Measurements from ENCODE around the gene SASH1.

Gene SASH1

GRCh38 chr6:148398678-148399077, 56.0 kb downstream of the SASH1 start:
- Histone ChIP-seq H3K4me3 (ENCODE audit: insufficient read depth, low read length, poor library complexity, severe bottlenecking) (no peak overlapping the region), H3K9ac (ENCODE audit: low read length) (no peak overlapping the region), H3K4me2 (ENCODE audit: low read depth, low read length, poor library complexity, severe bottlenecking) (no peak overlapping the region), H3K36me3 (ENCODE audit: low read length) (no peaks in the 10 kb centered on the region), H3K9me3 (ENCODE audit: insufficient read depth, low read length) (no peaks in the 10 kb centered on the region), H3K9me2 (replicated peaks; ENCODE audit: insufficient read depth, low read length) (no peaks in the 10 kb centered on the region), H3K27me3 (ENCODE audit: low read length) (no peaks in the 10 kb centered on the region), H4K20me1 (ENCODE audit: low read depth, low read length) (no peaks in the 10 kb centered on the region), H3K27ac (ENCODE audit: low read depth, low read length) (no peak overlapping the region), H3F3A (ENCODE audit: insufficient read depth) (no peaks in the 10 kb centered on the region), H2AFZ (ENCODE audit: low read depth, low read length, severe bottlenecking) (no peak overlapping the region), H3K79me2 (ENCODE audit: insufficient read depth, low read length) (no peaks in the 10 kb centered on the region)
- no peak for TF ChIP-seq EZH2phosphoT487 (conservative IDR thresholded peaks at IDR 0.05; ENCODE audit: low read length)
- no peak for TF ChIP-seq CTCF (IDR thresholded peaks at IDR 0.05; ENCODE audit: insufficient read depth, low read length, poor library complexity, severe bottlenecking)

GRCh38 chr6:148401571-148401970, 58.9 kb downstream of the SASH1 start:
- H3K9me2 ChIP-seq (replicated peaks; ENCODE audit: insufficient read depth, low read length), result no peaks in the 10 kb centered on the region
- no peaks in the 10 kb centered on the region for H3K79me2 ChIP-seq (ENCODE audit: insufficient read depth, low read length)
- H3K4me2 ChIP-seq (ENCODE audit: low read depth, low read length, poor library complexity, severe bottlenecking), result no peak overlapping the region

GRCh38 chr6:148404456-148405054, 61.9 kb downstream of the SASH1 start:
- Histone ChIP-seq H3K9ac (ENCODE audit: low read length) (no peak overlapping the region), H3K27me3 (ENCODE audit: low read length) (0 out of 2 replicates have a peak, but pooled peaks cover 3% of the 10 kb centered on the region), H2AFZ (ENCODE audit: low read depth, low read length, severe bottlenecking) (no peak overlapping the region), H3K27ac (ENCODE audit: low read depth, low read length) (no peak overlapping the region), H3K36me3 (ENCODE audit: low read length) (no peaks in the 10 kb centered on the region), H3K4me2 (ENCODE audit: low read depth, low read length, poor library complexity, severe bottlenecking) (no peak overlapping the region), H3K9me2 (replicated peaks; ENCODE audit: insufficient read depth, low read length) (no peaks in the 10 kb centered on the region), H4K20me1 (ENCODE audit: low read depth, low read length) (no peaks in the 10 kb centered on the region), H3K9me3 (ENCODE audit: insufficient read depth, low read length) (no peaks in the 10 kb centered on the region), H3K4me3 (ENCODE audit: insufficient read depth, low read length, poor library complexity, severe bottlenecking) (no peak overlapping the region), H3F3A (ENCODE audit: insufficient read depth) (no peaks in the 10 kb centered on the region), H3K79me2 (ENCODE audit: insufficient read depth, low read length) (no peaks in the 10 kb centered on the region)
- TF ChIP-seq EZH2phosphoT487 (conservative IDR thresholded peaks at IDR 0.05; ENCODE audit: low read length) (no peak), CTCF (IDR thresholded peaks at IDR 0.05; ENCODE audit: insufficient read depth, low read length, poor library complexity, severe bottlenecking) (no peak)

More at GRCh38 chr6:148401571-148401970, 58.9 kb downstream of the SASH1 start:
- no peaks in the 10 kb centered on the region for H3F3A ChIP-seq (ENCODE audit: insufficient read depth)
- H4K20me1 ChIP-seq (ENCODE audit: low read depth, low read length), result no peaks in the 10 kb centered on the region
- no peak overlapping the region for H2AFZ ChIP-seq (ENCODE audit: low read depth, low read length, severe bottlenecking)
- no peaks in the 10 kb centered on the region for H3K36me3 ChIP-seq (ENCODE audit: low read length)
- 0 out of 2 replicates have a peak, but pooled peaks cover 3% of the 10 kb centered on the region for H3K27me3 ChIP-seq (ENCODE audit: low read length)
- H3K9me3 ChIP-seq (ENCODE audit: insufficient read depth, low read length), result no peaks in the 10 kb centered on the region
- H3K4me3 ChIP-seq (ENCODE audit: insufficient read depth, low read length, poor library complexity, severe bottlenecking), result no peak overlapping the region
- no peak overlapping the region for H3K9ac ChIP-seq (ENCODE audit: low read length)
- TF ChIP-seq CTCF (IDR thresholded peaks at IDR 0.05; ENCODE audit: insufficient read depth, low read length, poor library complexity, severe bottlenecking) (no peak), EZH2phosphoT487 (conservative IDR thresholded peaks at IDR 0.05; ENCODE audit: low read length) (no peak)
- H3K27ac ChIP-seq (ENCODE audit: low read depth, low read length), result no peak overlapping the region

Measured in SU-DHL-6 (cell line).